SK-N-SH (cell line): Measurements from ENCODE around the gene SEMA4D.

Experiments
- EP300 ChIP-seq, 2 experiments: IDR thresholded peaks; 2 replicates each; pipeline versions ENCODE4 v1.4.0 to v1.6.1; 2012; ENCODE audit warnings: borderline replicate concordance in 1 of 2, low read depth in 1 of 2, low read length in 1 of 2
- EZH2phosphoT487 ChIP-seq: fragments of 200-600 bp; sonication (generic); IDR thresholded peaks from 2 replicates; pipeline ENCODE4 v1.6.1; 2017; ENCODE audit warnings: low read depth, mixed run types, mild to moderate bottlenecking, antibody characterized with exemption, moderate library complexity, borderline replicate concordance
- TAF1 ChIP-seq: IDR thresholded peaks from 2 replicates; pipeline ENCODE4 v1.6.1; 2012; ENCODE audit warnings: low read depth, mild to moderate bottlenecking, low read length, moderate library complexity, borderline replicate concordance
- TF ChIP-seq, protein P1 (sequence below): fragments of 200-600 bp; sonication (generic); IDR thresholded peaks from 2 replicates; pipeline ENCODE4 v1.6.1; 2017; ENCODE audit warnings: antibody characterized with exemption, mild to moderate bottlenecking, moderate library complexity

DNA sequence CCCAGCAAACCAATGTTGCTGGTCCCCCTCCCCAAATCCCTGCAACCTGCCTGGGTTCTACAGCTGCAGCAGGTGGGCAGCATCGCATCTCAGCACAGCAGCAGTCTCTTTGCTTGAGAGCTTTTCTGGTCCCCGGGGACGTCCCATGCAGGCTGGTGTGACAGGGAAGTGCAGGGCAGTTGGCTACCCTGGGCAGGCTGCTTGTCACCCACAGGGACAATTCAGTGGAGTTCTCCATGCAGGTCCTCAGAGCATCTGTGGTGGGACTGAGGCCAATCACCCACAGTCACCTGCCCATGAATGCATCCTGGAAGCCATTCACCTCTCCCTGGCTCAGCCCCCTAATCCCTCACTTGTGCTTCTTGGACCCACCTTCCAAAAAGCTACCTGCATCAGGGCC lies 43.9 kb upstream of the SEMA4D start:
- TF ChIP-seq, protein P1, sequence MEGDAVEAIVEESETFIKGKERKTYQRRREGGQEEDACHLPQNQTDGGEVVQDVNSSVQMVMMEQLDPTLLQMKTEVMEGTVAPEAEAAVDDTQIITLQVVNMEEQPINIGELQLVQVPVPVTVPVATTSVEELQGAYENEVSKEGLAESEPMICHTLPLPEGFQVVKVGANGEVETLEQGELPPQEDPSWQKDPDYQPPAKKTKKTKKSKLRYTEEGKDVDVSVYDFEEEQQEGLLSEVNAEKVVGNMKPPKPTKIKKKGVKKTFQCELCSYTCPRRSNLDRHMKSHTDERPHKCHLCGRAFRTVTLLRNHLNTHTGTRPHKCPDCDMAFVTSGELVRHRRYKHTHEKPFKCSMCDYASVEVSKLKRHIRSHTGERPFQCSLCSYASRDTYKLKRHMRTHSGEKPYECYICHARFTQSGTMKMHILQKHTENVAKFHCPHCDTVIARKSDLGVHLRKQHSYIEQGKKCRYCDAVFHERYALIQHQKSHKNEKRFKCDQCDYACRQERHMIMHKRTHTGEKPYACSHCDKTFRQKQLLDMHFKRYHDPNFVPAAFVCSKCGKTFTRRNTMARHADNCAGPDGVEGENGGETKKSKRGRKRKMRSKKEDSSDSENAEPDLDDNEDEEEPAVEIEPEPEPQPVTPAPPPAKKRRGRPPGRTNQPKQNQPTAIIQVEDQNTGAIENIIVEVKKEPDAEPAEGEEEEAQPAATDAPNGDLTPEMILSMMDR: no peak
- TF ChIP-seq EP300 (IDR thresholded peaks at IDR 0.05; ENCODE audit: borderline replicate concordance in 1 of 2, low read depth in 1 of 2, low read length in 1 of 2) (no peak), EZH2phosphoT487 (no peak), TAF1 (no peak)
